Mesenchymal stem cell (in vitro differentiated cells and primary cell): ENCODE results near the gene WNT9A.
A peak's percentile ranks its signal among the peaks of the same experiment; 100 is the strongest.

Experiments
- DNase-seq: peaks from one replicate; pipeline ENCODE4 v3.0.0-alpha.2; 2013
- H2AFZ ChIP-seq: one replicate; pipeline ENCODE4 v1.6.1; 2013; ENCODE audit warnings: low read depth, mild to moderate bottlenecking, control low read depth, inconsistent platforms, low read length, moderate library complexity
- H2AK5ac ChIP-seq: 2 replicates; pipeline ENCODE4 v1.6.1; 2013; ENCODE audit warnings: low read length, moderate library complexity, mild to moderate bottlenecking, inconsistent platforms; ENCODE audit not compliant: severe bottlenecking
- H2BK120ac ChIP-seq: one replicate; pipeline ENCODE4 v1.6.1; 2013; ENCODE audit warnings: low read depth, mild to moderate bottlenecking, inconsistent platforms, low read length, moderate library complexity
- H2BK12ac ChIP-seq, 2 experiments: one replicate each; pipeline ENCODE4 v1.6.1; 2013; ENCODE audit warnings: inconsistent platforms in 2 of 2, low read length in 2 of 2, mild to moderate bottlenecking in 2 of 2, moderate library complexity in 2 of 2, control low read depth in 1 of 2
- H2BK15ac ChIP-seq: one replicate; pipeline ENCODE4 v1.6.1; 2013; ENCODE audit warnings: mild to moderate bottlenecking, low read depth, inconsistent platforms; ENCODE audit not compliant: poor library complexity, severe bottlenecking
- H2BK5ac ChIP-seq: 2 replicates; pipeline ENCODE4 v1.6.1; 2013; ENCODE audit warnings: low read depth, mild to moderate bottlenecking, low read length, control low read depth, inconsistent platforms; ENCODE audit not compliant: poor library complexity, severe bottlenecking
- H3K14ac ChIP-seq, 2 experiments: one replicate each; pipeline ENCODE4 v1.6.1; 2013; ENCODE audit warnings: inconsistent platforms in 2 of 2, low read length in 2 of 2, control low read depth in 1 of 2, mild to moderate bottlenecking in 1 of 2, moderate library complexity in 1 of 2
- H3K18ac ChIP-seq, 2 experiments: one replicate each; pipeline ENCODE4 v1.6.1; 2013; ENCODE audit warnings: inconsistent platforms in 2 of 2, low read length in 2 of 2, control low read depth in 1 of 2, low read depth in 1 of 2, mild to moderate bottlenecking in 1 of 2
- H3K23ac ChIP-seq, 2 experiments: one replicate each; pipeline ENCODE4 v1.6.1; 2013; ENCODE audit warnings: inconsistent platforms in 2 of 2, low read length in 2 of 2, mild to moderate bottlenecking in 2 of 2, moderate library complexity in 2 of 2, control low read depth in 1 of 2
- H3K27ac ChIP-seq: 2 replicates; pipeline ENCODE4 v1.5.1; 2013; ENCODE audit warnings: mild to moderate bottlenecking, moderate library complexity, low read length, control low read depth, inconsistent platforms; ENCODE audit not compliant: poor library complexity, severe bottlenecking
- H3K27me3 ChIP-seq, 2 experiments: 2 replicates each; pipeline versions ENCODE4 v1.6.1 to v1.7.0; 2013; ENCODE audit warnings: low read length in 2 of 2, mild to moderate bottlenecking in 2 of 2, moderate library complexity in 2 of 2, control low read depth in 1 of 2, inconsistent platforms in 1 of 2; ENCODE audit not compliant: control insufficient read depth in 1 of 2, insufficient read depth in 1 of 2
- H3K36me3 ChIP-seq, 2 experiments: 2 replicates each; pipeline versions ENCODE4 v1.6.1 to v1.7.0; 2013; ENCODE audit warnings: low read length in 2 of 2, control low read depth in 1 of 2, inconsistent platforms in 1 of 2, low read depth in 1 of 2, mild to moderate bottlenecking in 1 of 2; ENCODE audit not compliant: insufficient read depth in 2 of 2, control insufficient read depth in 1 of 2
- H3K4ac ChIP-seq, 2 experiments: one replicate each; pipeline ENCODE4 v1.6.1; 2013; ENCODE audit warnings: inconsistent platforms in 2 of 2, low read length in 2 of 2, mild to moderate bottlenecking in 2 of 2, moderate library complexity in 2 of 2, control low read depth in 1 of 2, low read depth in 1 of 2
- H3K4me1 ChIP-seq: 2 replicates; pipeline ENCODE4 v1.6.1; 2013; ENCODE audit warnings: low read depth, low read length, control low read depth; ENCODE audit not compliant: control insufficient read depth, insufficient read depth
- H3K4me2 ChIP-seq: 2 replicates; pipeline ENCODE4 v1.6.1; 2013; ENCODE audit warnings: low read length, mild to moderate bottlenecking, inconsistent platforms; ENCODE audit not compliant: poor library complexity, severe bottlenecking
- H3K4me3 ChIP-seq, 2 experiments: 2 replicates each; pipeline versions ENCODE4 v1.5.1 to v1.7.0; 2013; ENCODE audit warnings: low read length in 2 of 2, mild to moderate bottlenecking in 2 of 2, control low read depth in 1 of 2, low read depth in 1 of 2; ENCODE audit not compliant: insufficient read depth in 1 of 2
- H3K79me1 ChIP-seq: replicated peaks from 2 replicates; pipeline ENCODE4 v1.6.1; 2013; ENCODE audit warnings: mild to moderate bottlenecking, control low read depth, low read length, inconsistent platforms; ENCODE audit not compliant: poor library complexity, severe bottlenecking
- H3K9ac ChIP-seq: 2 replicates; pipeline ENCODE4 v1.7.0; 2013; ENCODE audit warnings: mild to moderate bottlenecking, low read length, moderate library complexity
- H3K9me3 ChIP-seq: 2 replicates; pipeline ENCODE4 v1.7.0; 2013; ENCODE audit warnings: mild to moderate bottlenecking, low read length; ENCODE audit not compliant: control insufficient read depth
- H4K8ac ChIP-seq: one replicate; pipeline ENCODE4 v1.6.1; 2013; ENCODE audit warnings: inconsistent platforms, mild to moderate bottlenecking, low read length, moderate library complexity
- H4K91ac ChIP-seq: one replicate; pipeline ENCODE4 v1.6.1; 2013; ENCODE audit warnings: mild to moderate bottlenecking, low read length, inconsistent platforms
- WGBS: methylation state at CpG from one replicate; pipeline ENCODE4 v1.1.7; 2013; ENCODE audit warnings: mixed read lengths; 5-methylcytosine and 5-hydroxymethylcytosine counted together

Gene WNT9A

GRCh38 chr1:227925582-227926198, 22.0 kb downstream of the WNT9A start:
- no peak overlapping the region for H3K4me2 ChIP-seq
- no peak overlapping the region for H3K9ac ChIP-seq
- H3K23ac ChIP-seq = no peak overlapping the region
- H3K27me3 ChIP-seq = no peaks in the 10 kb centered on the region
- H2AK5ac ChIP-seq = no peak overlapping the region
- H3K14ac ChIP-seq = no peak overlapping the region
- no peak overlapping the region for H2BK5ac ChIP-seq
- H3K27ac ChIP-seq = no peak overlapping the region
- WGBS = 92% methylated on average over 14 of the region's 14 CpGs
- H4K8ac ChIP-seq = no peak overlapping the region
- H3K4me1 ChIP-seq = peaks cover 24% of the 10 kb centered on the region
- H3K36me3 ChIP-seq = peaks cover 6 to 55% of the 10 kb centered on the region in 2 experiments
- H3K4ac ChIP-seq = no peak overlapping the region
- H4K91ac ChIP-seq = no peak overlapping the region
- H2BK12ac ChIP-seq = no peak overlapping the region
- H3K9me3 ChIP-seq = no peaks in the 10 kb centered on the region
- H2AFZ ChIP-seq = no peak overlapping the region
- no peak overlapping the region for H3K18ac ChIP-seq
- no peak for DNase-seq
- no peak overlapping the region for H2BK15ac ChIP-seq
- H2BK120ac ChIP-seq = no peak overlapping the region
- H3K4me3 ChIP-seq = no peak overlapping the region
- peaks cover 38% of the 10 kb centered on the region for H3K79me1 ChIP-seq

DNA sequence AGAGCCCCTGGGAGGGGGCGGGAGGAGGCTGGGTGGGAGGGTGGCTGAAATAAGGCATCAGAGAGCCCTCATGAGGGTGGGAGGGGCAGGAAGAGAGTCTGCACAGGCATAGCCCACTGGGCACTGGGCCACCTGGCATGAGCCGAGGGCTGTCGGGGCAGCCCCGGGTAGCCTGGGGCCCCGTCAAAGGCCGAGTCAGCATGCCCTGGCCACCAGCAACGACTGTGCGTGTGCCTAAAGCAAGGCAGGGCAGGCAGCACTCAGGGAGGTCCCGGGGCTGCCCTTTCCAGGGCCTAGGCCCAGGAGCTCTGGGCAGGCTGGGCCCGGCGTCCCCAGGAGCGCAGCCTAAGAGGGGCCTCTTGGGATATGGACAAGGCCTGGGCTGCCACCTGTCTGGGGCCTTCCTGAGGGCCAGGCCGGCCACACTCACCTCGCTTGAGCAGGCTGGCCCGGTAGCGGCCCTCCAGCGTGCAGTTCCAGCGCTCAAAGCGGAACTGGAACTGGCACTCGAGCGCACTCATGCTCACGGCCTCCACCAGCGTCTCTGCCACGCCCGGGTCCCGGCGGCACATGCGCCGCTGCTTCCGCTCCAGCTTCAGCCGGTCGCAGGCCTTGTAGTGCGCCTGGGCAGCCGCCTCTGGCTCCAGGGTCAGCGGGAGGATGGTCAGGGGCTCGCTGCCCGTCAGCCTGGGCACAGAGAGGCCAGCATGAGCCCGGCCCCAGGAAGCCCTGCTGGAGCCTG, 22.7 kb downstream of the WNT9A start:
- Histone ChIP-seq H3K23ac (no peak overlapping the region), H3K27me3 (no peaks in the 10 kb centered on the region), H3K18ac (no peak overlapping the region), H3K4me3 (peak overlapping the region in 1 of 2 experiments; percentile 26), H4K91ac (no peak overlapping the region), H3K79me1 (peaks cover 34% of the 10 kb centered on the region), H2BK15ac (no peak overlapping the region), H2BK12ac (no peak overlapping the region), H3K4me1 (peaks cover 21% of the 10 kb centered on the region), H3K36me3 (peaks cover 8 to 58% of the 10 kb centered on the region in 2 experiments), H3K27ac (no peak overlapping the region), H2AFZ (no peak overlapping the region), H3K14ac (no peak overlapping the region), H3K4me2 (no peak overlapping the region), H4K8ac (no peak overlapping the region), H2AK5ac (no peak overlapping the region), H3K9me3 (no peaks in the 10 kb centered on the region), H3K4ac (no peak overlapping the region), H3K9ac (no peak overlapping the region), H2BK5ac (no peak overlapping the region), H2BK120ac (no peak overlapping the region)
- WGBS = 91% methylated on average over 38 of the region's 38 CpGs
- DNase-seq = no peak

DNA sequence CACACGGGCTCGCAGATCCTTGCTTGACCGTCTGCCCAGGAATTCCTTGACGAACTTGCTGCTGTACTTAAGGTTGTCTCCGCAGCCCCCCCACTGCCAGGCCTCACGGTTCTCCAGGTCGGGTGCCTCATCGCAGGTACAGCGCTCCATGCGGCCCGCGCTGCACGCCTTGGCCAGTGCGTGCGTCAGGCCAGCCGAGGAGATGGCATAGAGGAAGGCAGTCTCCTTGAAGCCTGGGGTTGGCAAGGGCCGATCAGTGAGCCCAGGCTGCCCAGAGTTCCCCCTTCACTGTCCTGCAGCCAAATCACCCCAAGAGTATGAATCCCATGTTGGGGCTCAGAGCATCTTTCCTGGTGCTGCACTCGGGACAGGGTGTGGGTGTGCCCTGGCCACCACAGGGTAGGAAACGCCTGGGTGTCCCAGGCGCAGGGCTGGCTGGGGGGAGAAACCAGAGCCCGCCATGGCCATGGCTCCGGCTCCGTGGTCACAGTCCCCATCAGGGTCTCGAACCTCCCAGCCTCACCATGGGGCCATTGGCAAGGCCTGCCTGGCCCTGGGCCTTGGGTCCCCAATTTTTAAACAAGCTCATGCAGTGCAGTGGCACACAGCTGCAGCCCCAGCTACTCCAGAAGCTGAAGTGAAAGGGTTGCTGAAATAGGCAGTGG, 23.4 kb downstream of the WNT9A start:
- no peak overlapping the region for H3K14ac ChIP-seq
- H3K9ac ChIP-seq = no peak overlapping the region
- no peak overlapping the region for H3K4ac ChIP-seq
- no peak overlapping the region for H2BK5ac ChIP-seq
- no peak overlapping the region for H4K91ac ChIP-seq
- H3K4me1 ChIP-seq = peaks cover 23% of the 10 kb centered on the region
- H2BK12ac ChIP-seq = no peak overlapping the region
- H2BK120ac ChIP-seq = no peak overlapping the region
- no peak overlapping the region for H3K4me2 ChIP-seq
- no peak for DNase-seq
- no peak overlapping the region for H3K27ac ChIP-seq
- H3K27me3 ChIP-seq = no peaks in the 10 kb centered on the region
- H2AK5ac ChIP-seq = no peak overlapping the region
- H4K8ac ChIP-seq = no peak overlapping the region
- peaks cover 8 to 63% of the 10 kb centered on the region in 2 experiments for H3K36me3 ChIP-seq
- H2BK15ac ChIP-seq = no peak overlapping the region
- H3K4me3 ChIP-seq = no peak overlapping the region
- H3K23ac ChIP-seq = no peak overlapping the region
- no peak overlapping the region for H2AFZ ChIP-seq
- 92% methylated on average over 24 of the region's 24 CpGs for WGBS
- peaks cover 33% of the 10 kb centered on the region for H3K79me1 ChIP-seq
- H3K18ac ChIP-seq = no peak overlapping the region
- no peaks in the 10 kb centered on the region for H3K9me3 ChIP-seq
